ENCODE data around the gene EVI5.

DNA sequence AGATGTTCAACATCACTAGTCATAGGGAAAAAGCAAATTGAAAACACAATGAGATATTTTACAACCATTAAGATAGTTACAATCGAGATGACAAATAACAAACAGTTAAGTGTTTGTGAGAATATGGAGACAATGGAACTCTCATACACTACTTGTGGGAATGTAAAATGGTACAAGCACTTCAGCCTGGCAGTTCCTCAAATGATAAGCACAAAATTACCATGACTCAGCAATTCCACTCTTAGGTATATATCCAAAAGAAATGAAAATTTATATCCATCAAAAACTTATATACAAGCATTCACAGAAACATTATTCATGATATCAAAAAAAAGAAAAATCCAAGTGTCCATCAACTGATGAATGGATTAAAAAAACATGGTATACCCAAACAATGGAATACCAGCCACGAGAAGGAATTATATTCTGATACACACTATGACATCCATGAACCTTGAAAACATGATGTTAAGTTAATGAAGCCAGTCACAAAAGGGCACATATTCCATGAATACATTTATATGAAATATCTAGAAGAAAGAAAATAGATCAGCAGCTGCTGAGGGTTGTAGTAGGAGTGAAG is 76.4 kb downstream of the EVI5 start:
- TF ChIP-seq, protein P1, sequence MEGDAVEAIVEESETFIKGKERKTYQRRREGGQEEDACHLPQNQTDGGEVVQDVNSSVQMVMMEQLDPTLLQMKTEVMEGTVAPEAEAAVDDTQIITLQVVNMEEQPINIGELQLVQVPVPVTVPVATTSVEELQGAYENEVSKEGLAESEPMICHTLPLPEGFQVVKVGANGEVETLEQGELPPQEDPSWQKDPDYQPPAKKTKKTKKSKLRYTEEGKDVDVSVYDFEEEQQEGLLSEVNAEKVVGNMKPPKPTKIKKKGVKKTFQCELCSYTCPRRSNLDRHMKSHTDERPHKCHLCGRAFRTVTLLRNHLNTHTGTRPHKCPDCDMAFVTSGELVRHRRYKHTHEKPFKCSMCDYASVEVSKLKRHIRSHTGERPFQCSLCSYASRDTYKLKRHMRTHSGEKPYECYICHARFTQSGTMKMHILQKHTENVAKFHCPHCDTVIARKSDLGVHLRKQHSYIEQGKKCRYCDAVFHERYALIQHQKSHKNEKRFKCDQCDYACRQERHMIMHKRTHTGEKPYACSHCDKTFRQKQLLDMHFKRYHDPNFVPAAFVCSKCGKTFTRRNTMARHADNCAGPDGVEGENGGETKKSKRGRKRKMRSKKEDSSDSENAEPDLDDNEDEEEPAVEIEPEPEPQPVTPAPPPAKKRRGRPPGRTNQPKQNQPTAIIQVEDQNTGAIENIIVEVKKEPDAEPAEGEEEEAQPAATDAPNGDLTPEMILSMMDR (IDR thresholded peaks at IDR 0.05): no peak
- no peak for TF ChIP-seq POLR2A (IDR thresholded peaks at IDR 0.05)
